Measurements from ENCODE around the gene ADGRG3. TPM values are rescaled to one million over a fixed set of nuclear protein-coding genes. Genes with fewer than 3 reads are reported as not detected.
A peak's percentile ranks its signal among the peaks of the same experiment; 100 is the strongest.

Gene ADGRG3
- total and polyA plus RNA-seq, 4 donors, result 1.8 to 66.2 (median 9.4) TPM

GRCh38 chr16:57620335-57621231, 47.5 kb upstream of the ADGRG3 start:
- H3K9me3 ChIP-seq (ENCODE audit: control insufficient read depth in 4 of 4, insufficient read depth in 3 of 4, low read length in 3 of 4), result no peaks in the 10 kb centered on the region
- 68 to 80% methylated on average over 27 of the region's 27 CpGs for WGBS, 2 donors
- ATAC-seq (ENCODE audit: insufficient read depth, low FRiP score) (peak; percentile 2), DNase-seq (peak; percentile 62 to 79 (median 77))
- peak overlapping the region; percentile 18 for H3K4me3 ChIP-seq
- H3K9ac ChIP-seq (ENCODE audit: insufficient read depth in 1 of 2, low read length in 2 of 2), result no peak overlapping the region
- H3K27ac ChIP-seq (ENCODE audit: low read depth in 1 of 2, low read length in 1 of 2), result peak overlapping the region in 1 of 2 donors; percentile 79
- TF ChIP-seq, protein P1, sequence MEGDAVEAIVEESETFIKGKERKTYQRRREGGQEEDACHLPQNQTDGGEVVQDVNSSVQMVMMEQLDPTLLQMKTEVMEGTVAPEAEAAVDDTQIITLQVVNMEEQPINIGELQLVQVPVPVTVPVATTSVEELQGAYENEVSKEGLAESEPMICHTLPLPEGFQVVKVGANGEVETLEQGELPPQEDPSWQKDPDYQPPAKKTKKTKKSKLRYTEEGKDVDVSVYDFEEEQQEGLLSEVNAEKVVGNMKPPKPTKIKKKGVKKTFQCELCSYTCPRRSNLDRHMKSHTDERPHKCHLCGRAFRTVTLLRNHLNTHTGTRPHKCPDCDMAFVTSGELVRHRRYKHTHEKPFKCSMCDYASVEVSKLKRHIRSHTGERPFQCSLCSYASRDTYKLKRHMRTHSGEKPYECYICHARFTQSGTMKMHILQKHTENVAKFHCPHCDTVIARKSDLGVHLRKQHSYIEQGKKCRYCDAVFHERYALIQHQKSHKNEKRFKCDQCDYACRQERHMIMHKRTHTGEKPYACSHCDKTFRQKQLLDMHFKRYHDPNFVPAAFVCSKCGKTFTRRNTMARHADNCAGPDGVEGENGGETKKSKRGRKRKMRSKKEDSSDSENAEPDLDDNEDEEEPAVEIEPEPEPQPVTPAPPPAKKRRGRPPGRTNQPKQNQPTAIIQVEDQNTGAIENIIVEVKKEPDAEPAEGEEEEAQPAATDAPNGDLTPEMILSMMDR (IDR thresholded peaks at IDR 0.05; ENCODE audit: control extremely low read depth, extremely low read depth), result no peak
- H3K4me1 ChIP-seq (ENCODE audit: control insufficient read depth in 5 of 5, insufficient read depth in 5 of 5, low read length in 5 of 5), result peaks cover 0 to 22% (median 13%) of the 10 kb centered on the region in 5 donors
- H3K27me3 ChIP-seq (ENCODE audit: control insufficient read depth in 3 of 3, insufficient read depth in 3 of 3, low read length in 2 of 3), result no peaks in the 10 kb centered on the region
- no peaks in the 10 kb centered on the region for H3K36me3 ChIP-seq (ENCODE audit: control insufficient read depth in 4 of 4, insufficient read depth in 4 of 4, low read length in 4 of 4)

DNA sequence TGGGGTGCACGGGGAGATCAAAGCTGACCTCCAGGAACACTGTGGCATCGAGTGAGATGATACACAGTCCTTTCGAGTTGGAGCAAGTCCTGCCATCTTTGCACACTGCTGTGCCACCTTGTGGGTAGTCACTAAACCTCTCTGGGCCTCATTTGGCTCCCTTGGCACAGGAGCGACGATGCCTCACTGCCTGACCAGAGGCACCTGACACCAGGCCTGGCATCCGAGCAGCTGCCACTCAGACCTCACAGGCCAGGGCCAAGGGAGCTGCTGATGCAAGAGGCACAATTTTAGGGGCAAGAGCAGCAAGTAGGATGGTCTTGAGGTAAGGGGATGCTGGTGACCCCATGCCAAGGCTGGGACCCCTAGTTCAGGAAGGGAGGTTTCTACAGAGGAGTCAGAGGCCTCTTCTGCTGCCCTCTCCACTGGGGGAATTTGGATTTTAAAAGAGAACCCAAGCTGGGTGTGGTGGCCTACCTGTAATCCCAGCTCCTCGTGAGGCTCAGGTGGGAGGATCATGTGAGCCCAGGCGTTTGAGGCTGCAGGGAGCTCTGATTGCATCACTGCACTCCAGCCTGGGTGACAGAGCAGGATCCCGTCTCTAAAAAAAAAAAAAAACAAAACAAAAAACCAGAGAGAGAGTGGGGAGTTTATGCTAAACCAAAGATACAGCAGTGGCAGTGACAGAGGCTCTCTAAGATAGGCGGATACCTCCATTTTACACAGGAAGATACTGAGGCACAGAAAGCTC, 46.4 kb upstream of the ADGRG3 start:
- Histone ChIP-seq H3K4me1 (ENCODE audit: control insufficient read depth in 5 of 5, insufficient read depth in 5 of 5, low read length in 5 of 5) (peaks cover 0 to 22% (median 13%) of the 10 kb centered on the region in 5 donors), H3K27me3 (ENCODE audit: control insufficient read depth in 3 of 3, insufficient read depth in 3 of 3, low read length in 2 of 3) (no peaks in the 10 kb centered on the region), H3K9ac (ENCODE audit: insufficient read depth in 1 of 2, low read length in 2 of 2) (no peak overlapping the region), H3K4me3 (no peak overlapping the region), H3K9me3 (ENCODE audit: control insufficient read depth in 4 of 4, insufficient read depth in 3 of 4, low read length in 3 of 4) (no peaks in the 10 kb centered on the region), H3K27ac (ENCODE audit: low read depth in 1 of 2, low read length in 1 of 2) (peak overlapping the region in 1 of 2 donors; percentile 39), H3K36me3 (ENCODE audit: control insufficient read depth in 4 of 4, insufficient read depth in 4 of 4, low read length in 4 of 4) (no peaks in the 10 kb centered on the region)
- TF ChIP-seq, protein P1 (IDR thresholded peaks at IDR 0.05; ENCODE audit: control extremely low read depth, extremely low read depth), result no peak
- peak in 1 of 3 donors; percentile 2 for DNase-seq
- no peak for ATAC-seq (ENCODE audit: insufficient read depth, low FRiP score)
- 76 to 78% methylated on average over 10 of the region's 10 CpGs for WGBS, 2 donors

DNA sequence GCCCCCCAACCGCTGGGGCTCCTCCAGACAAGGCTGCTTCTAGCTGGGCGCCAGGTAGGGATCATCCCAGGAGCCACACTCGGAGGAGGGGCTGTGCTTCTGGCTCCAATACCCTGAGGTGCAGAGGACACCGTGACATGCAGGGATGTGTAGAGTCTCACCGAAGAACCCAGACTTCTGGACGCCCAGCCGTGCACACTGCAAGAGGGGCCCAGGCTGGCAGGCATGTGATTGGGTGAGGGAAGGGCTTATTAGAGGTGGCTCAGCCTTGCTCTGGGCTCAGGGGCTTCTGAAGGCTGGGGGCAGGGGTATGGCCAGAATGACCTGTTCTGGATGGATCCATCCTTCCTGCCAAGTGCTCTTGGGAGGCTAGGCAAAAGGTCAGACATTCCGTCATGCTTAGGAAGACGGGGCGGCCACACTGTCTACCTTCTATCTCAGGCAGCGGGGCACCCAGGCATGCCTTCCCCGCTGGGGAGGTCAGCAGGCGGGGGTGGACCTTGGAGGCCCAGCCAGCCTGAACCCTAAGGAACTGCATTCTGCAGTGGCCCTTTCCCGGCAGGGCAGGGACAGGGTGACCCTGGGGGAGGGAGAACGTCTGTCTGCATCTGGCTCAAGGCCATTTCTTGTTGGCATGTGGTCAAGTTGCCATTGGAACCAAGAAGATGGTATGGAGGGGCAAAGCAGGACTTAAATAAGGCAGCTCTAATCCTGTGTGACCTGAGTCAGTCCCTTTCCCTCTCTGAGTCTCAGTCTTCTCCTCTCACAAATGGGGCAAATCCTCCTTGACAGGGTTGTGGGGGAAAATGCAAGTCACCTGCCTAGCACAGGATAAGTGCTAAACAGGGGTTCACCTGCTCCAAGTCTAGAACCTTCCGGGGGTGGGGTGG, 45.5 kb upstream of the ADGRG3 start:
- Histone ChIP-seq H3K27me3 (ENCODE audit: control insufficient read depth in 3 of 3, insufficient read depth in 3 of 3, low read length in 2 of 3) (no peaks in the 10 kb centered on the region), H3K4me1 (ENCODE audit: control insufficient read depth in 5 of 5, insufficient read depth in 5 of 5, low read length in 5 of 5) (peaks cover 0 to 22% (median 13%) of the 10 kb centered on the region in 5 donors), H3K9ac (ENCODE audit: insufficient read depth in 1 of 2, low read length in 2 of 2) (no peak overlapping the region), H3K27ac (ENCODE audit: low read depth in 1 of 2, low read length in 1 of 2) (no peak overlapping the region), H3K9me3 (ENCODE audit: control insufficient read depth in 4 of 4, insufficient read depth in 3 of 4, low read length in 3 of 4) (no peaks in the 10 kb centered on the region), H3K36me3 (ENCODE audit: control insufficient read depth in 4 of 4, insufficient read depth in 4 of 4, low read length in 4 of 4) (no peaks in the 10 kb centered on the region), H3K4me3 (no peak overlapping the region)
- DNase-seq (no peak), ATAC-seq (ENCODE audit: insufficient read depth, low FRiP score) (no peak)
- 80 to 87% methylated on average over 16 of the region's 16 CpGs for WGBS, 2 donors
- TF ChIP-seq, protein P1 (IDR thresholded peaks at IDR 0.05; ENCODE audit: control extremely low read depth, extremely low read depth), result no peak

Measured in lung (tissue), 12 donors.